DMS114 treated with DMSO at 0.1 percent for 48 hours (cell line): Measurements from ENCODE around the gene SDC1.

Experiments
- DNase-seq: peaks from one replicate; lab custom pipeline; 2025; ENCODE audit not compliant: unreplicated experiment; lab: John Stamatoyannopoulos, UW

The SDC1 gene

GRCh38 chr2:20150806-20151571 lies 73.9 kb downstream of the SDC1 start:
- no peak for DNase-seq
